NCI-H2107 treated with DMSO at 0.1 percent for 48 hours (cell line): Measurements from ENCODE around the gene HDAC9.

Experiments used
- DNase-seq: peaks from one replicate; lab custom pipeline; 2025; ENCODE audit not compliant: unreplicated experiment; lab: John Stamatoyannopoulos, UW

The HDAC9 gene

GRCh38 chr7:18552943-18553604 lies 57.5 kb downstream of the HDAC9 start:
- peak; percentile 43 for DNase-seq

- no peak for DNase-seq
These were observed 58.1 kb downstream of the HDAC9 start for GRCh38 chr7:18553605-18554003.

- no peak for DNase-seq
These were observed 59.6 kb downstream of the HDAC9 start for GRCh38 chr7:18555120-18555519.

GRCh38 chr7:18555968-18556367 lies 60.4 kb downstream of the HDAC9 start:
- DNase-seq, result no peak

- DNase-seq, result no peak
These were observed 63.0 kb downstream of the HDAC9 start for GRCh38 chr7:18558503-18558902.

GRCh38 chr7:18558910-18559309 lies 63.4 kb downstream of the HDAC9 start:
- DNase-seq, result no peak

- DNase-seq, result no peak
These were observed 64.2 kb downstream of the HDAC9 start for GRCh38 chr7:18559756-18560155.

GRCh38 chr7:18564779-18565178 lies 69.2 kb downstream of the HDAC9 start:
- DNase-seq, result no peak

- no peak for DNase-seq
These were observed 69.8 kb downstream of the HDAC9 start for GRCh38 chr7:18565337-18565736.

- no peak for DNase-seq
These were observed 70.7 kb downstream of the HDAC9 start for GRCh38 chr7:18566205-18566604.

GRCh38 chr7:18566829-18567228 lies 71.3 kb downstream of the HDAC9 start:
- DNase-seq, result no peak

- no peak for DNase-seq
These were observed 74.9 kb downstream of the HDAC9 start for GRCh38 chr7:18570441-18570840.

GRCh38 chr7:18570890-18571478 lies 75.4 kb downstream of the HDAC9 start:
- DNase-seq, result peak; percentile 71

- DNase-seq, result no peak
These were observed 76.6 kb downstream of the HDAC9 start for GRCh38 chr7:18572154-18572553.

GRCh38 chr7:18572885-18573284 lies 77.3 kb downstream of the HDAC9 start:
- DNase-seq, result no peak

- DNase-seq, result no peak
These were observed 78.1 kb downstream of the HDAC9 start for GRCh38 chr7:18573410-18574234.

GRCh38 chr7:18574235-18574540 lies 78.6 kb downstream of the HDAC9 start:
- DNase-seq, result no peak

- no peak for DNase-seq
These were observed 79.1 kb downstream of the HDAC9 start for GRCh38 chr7:18574676-18575075.

- no peak for DNase-seq
These were observed 80.3 kb downstream of the HDAC9 start for GRCh38 chr7:18575622-18576572.

GRCh38 chr7:18577096-18577771 lies 81.7 kb downstream of the HDAC9 start:
- no peak for DNase-seq

- DNase-seq, result no peak
These were observed 84.1 kb downstream of the HDAC9 start for GRCh38 chr7:18579698-18580097.
